Caco-2 (cell line): ENCODE results near the gene ARMC2. TPM values are rescaled to one million over a fixed set of nuclear protein-coding genes. Genes with fewer than 3 reads are reported as not detected.
"Not testable (repeated sequence)": the region's sequence is repeated elsewhere in the genome, so short reads cannot be mapped to it uniquely, and the experiment has no call there.

ENCODE experiments used
- BruUV-seq: library from RNA; stranded (reverse); fragments of 400-500 nt; replicated peaks from 2 replicates; lab custom pipeline; 2021; lab: Mats Ljungman, UMichigan
- CTCF ChIA-PET: fragments of 300-600 bp; sonication (Branson Sonifier 250); formaldehyde crosslinking; loops from one replicate; lab custom pipeline; 2022; ENCODE audit warnings: antibody characterized with exemption; lab: Charles Lee
- POLR2A ChIA-PET: fragments of 300-600 bp; sonication (Branson Sonifier 250); formaldehyde crosslinking; loops from one replicate; lab custom pipeline; 2022; ENCODE audit warnings: antibody characterized with exemption; lab: Charles Lee
- DNase-seq, 2 experiments: peaks; one replicate each; pipeline versions ENCODE4 v3.0.0 to v3.0.0-alpha.2; 2020 to 2022
- H3K27me3 ChIP-seq: replicated peaks from 2 replicates; pipeline ENCODE4 v1.6.0; 2011; ENCODE audit warnings: low read length; ENCODE audit not compliant: control insufficient read depth, insufficient read depth
- H3K36me3 ChIP-seq: 2 replicates; pipeline ENCODE4 v1.5.1; 2011; ENCODE audit warnings: low read length; ENCODE audit not compliant: control insufficient read depth, insufficient read depth
- H3K4me1 ChIP-seq: fragments of 250-450 bp; sonication (Bioruptor Pico); 2 replicates; pipeline ENCODE4 v1.5.1; 2020; ENCODE audit warnings: mild to moderate bottlenecking
- H3K4me3 ChIP-seq: 2 replicates; pipeline ENCODE4 v1.5.1; 2011; ENCODE audit warnings: low read depth, mild to moderate bottlenecking, control low read depth, low read length
- H3K9me3 ChIP-seq: fragments of 250-450 bp; sonication (Bioruptor Pico); 2 replicates; pipeline ENCODE4 v1.5.1; 2020; ENCODE audit warnings: mild to moderate bottlenecking, moderate library complexity
- H3K27ac Mint-ChIP-seq: one replicate; pipeline ENCODE4 v1.8.0; 2022; ENCODE audit warnings: mixed read lengths; ENCODE audit not compliant: unreplicated experiment
- H3K27me3 Mint-ChIP-seq: one replicate; pipeline ENCODE4 v1.8.0; 2022; ENCODE audit warnings: mixed read lengths; ENCODE audit not compliant: insufficient read depth, unreplicated experiment
- H3K36me3 Mint-ChIP-seq: one replicate; pipeline ENCODE4 v1.8.0; 2022; ENCODE audit warnings: mild to moderate bottlenecking, mixed read lengths; ENCODE audit not compliant: insufficient read depth, unreplicated experiment
- H3K4me1 Mint-ChIP-seq: one replicate; pipeline ENCODE4 v1.8.0; 2022; ENCODE audit warnings: low read depth, mixed read lengths; ENCODE audit not compliant: unreplicated experiment
- H3K4me3 Mint-ChIP-seq: one replicate; pipeline ENCODE4 v1.8.0; 2022; ENCODE audit warnings: mild to moderate bottlenecking, moderate library complexity, mixed read lengths; ENCODE audit not compliant: unreplicated experiment
- H3K9me3 Mint-ChIP-seq: one replicate; pipeline ENCODE4 v1.8.0; 2022; ENCODE audit warnings: mixed read lengths; ENCODE audit not compliant: unreplicated experiment
- CTCF ChIP-seq, 2 experiments: fragments of 200-600 bp in 1 of 2; IDR thresholded peaks; 1 replicate in 1 of 2; 2 replicates in 1 of 2; pipeline versions ENCODE4 v1.5.1 to v1.8.0; 2011 to 2022; ENCODE audit warnings: antibody characterized with exemption in 1 of 2, control low read depth in 1 of 2, inconsistent platforms in 1 of 2, low read depth in 1 of 2, low read length in 1 of 2, mild to moderate bottlenecking in 1 of 2, moderate library complexity in 1 of 2; ENCODE audit not compliant: insufficient read depth in 1 of 2, severe bottlenecking in 1 of 2, unreplicated experiment in 1 of 2
- intact Hi-C: fragments of 100-400 bp; cut with micrococcal nuclease; formaldehyde crosslinking; loops from one replicate; pipeline ENCODE4 v1.10.0; 2022; ENCODE audit not compliant: unreplicated experiment
- total RNA-seq: library from RNA; stranded (reverse); gene quantifications from 2 replicates; pipeline ENCODE4 v1.2.3, GENCODE V29; 2022

The ARMC2 gene
- total RNA-seq, 1 experiment from 2014 or later: 7.8 TPM

- Histone ChIP-seq H3K36me3 (no peaks in the 10 kb centered on the region), H3K27me3 (no peaks in the 10 kb centered on the region), H3K4me1 (peaks cover 25% of the 10 kb centered on the region), H3K9me3 (no peaks in the 10 kb centered on the region), H3K4me3 (no peak overlapping the region)
- intact Hi-C loops: no loop called here
- no peaks in the 10 kb centered on the region for H3K27me3 Mint-ChIP-seq
- no peak overlapping the region for H3K27ac Mint-ChIP-seq
- H3K9me3 Mint-ChIP-seq: no peaks in the 10 kb centered on the region
- peaks cover 7% of the 10 kb centered on the region for H3K4me1 Mint-ChIP-seq
- H3K36me3 Mint-ChIP-seq: no peaks in the 10 kb centered on the region
- H3K4me3 Mint-ChIP-seq: no peak overlapping the region
- POLR2A ChIA-PET: no interaction called here
- peak in 1 of 2 experiments; percentile 13 for DNase-seq
- CTCF ChIA-PET: interaction anchor here (0.6 kb wide), 1 partner anchor 888 kb away, joined by 3 read pairs; no protein-coding TSS in a partner anchor
- TF ChIP-seq CTCF (IDR thresholded peaks at IDR 0.05; ENCODE audit: insufficient read depth in 1 of 2, low read depth in 1 of 2, low read length in 1 of 2, severe bottlenecking in 1 of 2, unreplicated experiment in 1 of 2): no peak
- BruUV-seq: no TSS peak
These were observed 121.6 kb downstream of the ARMC2 start for GRCh38 chr6:108969776-108970175.

GRCh38 chr6:108974201-108974600, 126.0 kb downstream of the ARMC2 start:
- Histone ChIP-seq H3K4me1 (peaks cover 25% of the 10 kb centered on the region), H3K36me3 (no peaks in the 10 kb centered on the region), H3K4me3 (no peak overlapping the region), H3K9me3 (no peaks in the 10 kb centered on the region), H3K27me3 (no peaks in the 10 kb centered on the region)
- peaks cover 9% of the 10 kb centered on the region for H3K9me3 Mint-ChIP-seq
- ChIA-PET CTCF (no interaction called here), POLR2A (no interaction called here)
- no TSS peak for BruUV-seq
- intact Hi-C loops: no loop called here
- no peaks in the 10 kb centered on the region for H3K27me3 Mint-ChIP-seq
- DNase-seq: no peak
- H3K36me3 Mint-ChIP-seq: no peaks in the 10 kb centered on the region
- no peak for TF ChIP-seq CTCF (IDR thresholded peaks at IDR 0.05; ENCODE audit: insufficient read depth in 1 of 2, low read depth in 1 of 2, low read length in 1 of 2, severe bottlenecking in 1 of 2, unreplicated experiment in 1 of 2)
- no peak overlapping the region for H3K27ac Mint-ChIP-seq
- no peak overlapping the region for H3K4me3 Mint-ChIP-seq
- no peaks in the 10 kb centered on the region for H3K4me1 Mint-ChIP-seq

GRCh38 chr6:108978638-108979037, 130.4 kb downstream of the ARMC2 start:
- CTCF ChIA-PET, H3K27me3 ChIP-seq, H3K36me3 ChIP-seq, BruUV-seq, H3K4me1 ChIP-seq, H3K4me1 Mint-ChIP-seq, POLR2A ChIA-PET, H3K27ac Mint-ChIP-seq, H3K27me3 Mint-ChIP-seq, intact Hi-C loops, H3K4me3 ChIP-seq, H3K9me3 ChIP-seq, DNase-seq, H3K36me3 Mint-ChIP-seq, H3K4me3 Mint-ChIP-seq: not testable (repeated sequence)
- peaks cover 15% of the 10 kb centered on the region for H3K9me3 Mint-ChIP-seq
